ENCODE measurements around the gene KLRB1.
"Not testable (repeated sequence)": the region's sequence is repeated elsewhere in the genome, so short reads cannot be mapped to it uniquely, and the experiment has no call there.

KLRB1 gene

DNA sequence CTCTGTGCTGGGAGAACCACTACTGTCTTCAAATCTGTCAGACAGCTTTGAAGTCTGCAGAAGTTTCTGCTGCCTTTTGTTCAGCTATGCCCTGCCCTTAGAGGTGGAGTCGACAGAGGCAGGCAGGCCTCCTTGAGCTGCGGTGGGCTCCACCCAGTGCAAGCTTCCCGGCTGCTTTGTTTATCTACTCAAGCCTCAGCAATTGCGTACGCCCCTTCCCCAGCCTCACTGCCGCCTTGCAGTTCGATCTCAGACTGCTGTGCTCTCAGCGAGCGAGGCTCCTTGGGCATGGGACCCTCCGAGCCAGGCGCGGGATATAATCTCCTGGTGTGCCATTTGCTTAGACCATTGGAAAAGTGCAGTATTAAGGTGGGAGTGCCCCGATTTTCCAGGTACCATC, 25.1 kb upstream of the KLRB1 start:
- DNase-seq: no peak
- TF ChIP-seq CTCF (IDR thresholded peaks at IDR 0.05): no peak
- Mint-ChIP-seq H3K27ac (no peak overlapping the region), H3K36me3 (ENCODE audit: low read depth) (peaks cover 12% of the 10 kb centered on the region), H3K4me1 (no peaks in the 10 kb centered on the region), H3K27me3 (ENCODE audit: low read depth, poor library complexity) (no peaks in the 10 kb centered on the region), H3K4me3 (no peak overlapping the region), H3K9me3 (peaks cover 40% of the 10 kb centered on the region)

GRCh38 chr12:9626821-9627220, 19.1 kb upstream of the KLRB1 start:
- TF ChIP-seq CTCF (IDR thresholded peaks at IDR 0.05): no peak
- Mint-ChIP-seq H3K9me3 (peaks cover 21% of the 10 kb centered on the region), H3K27me3 (ENCODE audit: low read depth, poor library complexity) (no peaks in the 10 kb centered on the region), H3K4me1 (no peaks in the 10 kb centered on the region), H3K27ac (no peak overlapping the region), H3K4me3 (no peak overlapping the region), H3K36me3 (ENCODE audit: low read depth) (peaks cover 5% of the 10 kb centered on the region)
- no peak for DNase-seq

DNA sequence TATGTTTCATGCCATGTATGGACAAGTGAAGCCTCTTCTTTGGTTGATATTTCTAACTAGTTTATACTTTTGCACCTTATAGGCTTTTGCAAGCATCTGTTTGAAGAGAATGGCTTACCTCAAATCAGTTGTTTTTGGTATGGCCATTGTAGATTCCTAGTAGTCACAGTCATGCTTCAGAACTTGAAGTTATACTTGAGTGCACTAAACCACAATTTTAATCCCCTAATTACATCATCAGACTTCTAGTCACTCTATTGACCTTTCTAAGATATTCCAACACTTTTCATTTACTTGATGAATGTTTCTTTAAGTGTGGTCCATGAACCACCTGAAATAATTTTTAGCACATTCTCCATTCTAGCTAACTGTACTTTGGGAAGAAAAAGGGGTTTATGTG, 18.6 kb upstream of the KLRB1 start:
- H3K36me3 Mint-ChIP-seq (ENCODE audit: low read depth): peaks cover 5% of the 10 kb centered on the region
- H3K27ac Mint-ChIP-seq: no peak overlapping the region
- H3K4me1 Mint-ChIP-seq: no peaks in the 10 kb centered on the region

DNA sequence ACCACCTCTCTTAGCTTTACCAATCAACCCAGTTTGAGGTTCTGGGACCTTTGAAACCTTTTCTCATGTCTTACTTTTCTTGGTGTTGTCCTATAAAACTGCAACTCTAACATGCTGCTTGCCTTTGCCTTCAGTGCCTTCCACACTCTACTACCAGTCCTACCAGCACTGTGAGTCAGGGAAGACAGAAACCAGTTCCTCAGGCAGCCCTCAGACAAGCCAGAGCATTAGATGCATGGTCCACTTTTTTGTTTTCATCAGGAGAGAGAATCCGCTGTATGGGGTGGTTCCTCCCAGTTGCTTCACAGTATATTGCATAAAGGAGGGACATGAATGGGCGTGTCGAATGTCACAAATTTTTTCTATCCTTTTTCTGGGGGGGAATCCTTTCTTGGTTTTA, 17.3 kb upstream of the KLRB1 start:
- no peak for DNase-seq
- Mint-ChIP-seq H3K4me3 (no peak overlapping the region), H3K27me3 (ENCODE audit: low read depth, poor library complexity) (no peaks in the 10 kb centered on the region), H3K36me3 (ENCODE audit: low read depth) (peaks cover 5% of the 10 kb centered on the region), H3K4me1 (no peaks in the 10 kb centered on the region), H3K9me3 (peaks cover 16% of the 10 kb centered on the region), H3K27ac (no peak overlapping the region)
- no peak for TF ChIP-seq CTCF (IDR thresholded peaks at IDR 0.05)

More for the DNA sequence above, 18.6 kb upstream of the KLRB1 start:
- Mint-ChIP-seq H3K4me3 (no peak overlapping the region), H3K9me3 (peaks cover 16% of the 10 kb centered on the region), H3K27me3 (ENCODE audit: low read depth, poor library complexity) (no peaks in the 10 kb centered on the region)
- no peak for DNase-seq
- TF ChIP-seq CTCF (IDR thresholded peaks at IDR 0.05): no peak

DNA sequence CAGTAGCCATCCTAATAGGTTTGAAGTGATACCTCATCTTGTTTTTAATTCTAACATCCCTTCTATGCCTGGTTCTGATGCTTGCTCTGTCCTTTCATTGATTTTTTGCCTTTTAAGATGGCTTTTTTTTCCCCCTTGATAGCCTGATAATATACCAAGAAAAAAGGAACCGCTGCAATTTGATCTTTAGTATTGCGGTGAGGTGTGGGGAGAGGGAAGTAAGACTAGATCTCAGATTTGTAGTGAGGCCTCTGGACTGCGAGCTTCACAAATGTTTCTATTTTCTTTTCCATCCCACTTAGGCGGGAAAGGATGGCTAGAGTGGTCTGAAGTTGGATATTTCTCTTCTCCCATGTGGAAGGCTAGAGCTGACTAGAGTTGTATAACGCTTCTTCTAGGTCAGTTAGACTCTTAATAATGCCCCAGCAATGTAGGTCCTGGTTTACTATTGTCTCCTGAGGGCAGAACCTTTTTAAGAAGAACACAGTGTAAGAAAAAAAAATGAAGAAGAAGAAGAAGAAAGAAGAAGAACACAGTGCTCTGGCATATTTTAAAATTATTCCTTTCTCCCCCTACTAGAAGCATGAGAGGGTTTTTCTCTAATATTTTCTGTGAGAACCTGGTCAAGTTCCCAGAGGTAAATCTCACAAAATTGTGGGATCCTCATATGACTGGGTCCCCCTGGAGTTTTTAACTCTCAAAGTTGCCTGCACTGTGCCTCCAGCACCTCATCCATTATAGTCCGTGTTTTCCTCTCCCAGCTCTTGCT, 11.9 kb upstream of the KLRB1 start:
- H3K27me3 Mint-ChIP-seq (ENCODE audit: low read depth, poor library complexity): no peaks in the 10 kb centered on the region
- no peak overlapping the region for H3K4me3 Mint-ChIP-seq
- peaks cover 11% of the 10 kb centered on the region for H3K36me3 Mint-ChIP-seq (ENCODE audit: low read depth)
- TF ChIP-seq CTCF (IDR thresholded peaks at IDR 0.05): no peak
- H3K9me3 Mint-ChIP-seq: peaks cover 14% of the 10 kb centered on the region
- no peak overlapping the region for H3K27ac Mint-ChIP-seq
- DNase-seq: no peak
- H3K4me1 Mint-ChIP-seq: no peaks in the 10 kb centered on the region

GRCh38 chr12:9618906-9619305, 11.2 kb upstream of the KLRB1 start:
- DNase-seq; H3K9me3 Mint-ChIP-seq; H3K36me3 Mint-ChIP-seq (ENCODE audit: low read depth); H3K4me1 Mint-ChIP-seq; H3K27ac Mint-ChIP-seq; H3K4me3 Mint-ChIP-seq; H3K27me3 Mint-ChIP-seq (ENCODE audit: low read depth, poor library complexity): not testable (repeated sequence)

All from nephron progenitor cell (in vitro differentiated cells).